ENCODE measurements around the gene ZRANB3.

- no peak for TF ChIP-seq EP300 (IDR thresholded peaks at IDR 0.05)
- TF ChIP-seq CTCF (IDR thresholded peaks at IDR 0.05): no peak
- no peak for TF ChIP-seq POLR2A (IDR thresholded peaks at IDR 0.05)
Observed at GRCh38 chr2:135113322-135113721, 417.7 kb downstream of the ZRANB3 start.

Data from ovary (tissue), 3 donors.